ENCODE results near the gene SLC8A1.

DNA sequence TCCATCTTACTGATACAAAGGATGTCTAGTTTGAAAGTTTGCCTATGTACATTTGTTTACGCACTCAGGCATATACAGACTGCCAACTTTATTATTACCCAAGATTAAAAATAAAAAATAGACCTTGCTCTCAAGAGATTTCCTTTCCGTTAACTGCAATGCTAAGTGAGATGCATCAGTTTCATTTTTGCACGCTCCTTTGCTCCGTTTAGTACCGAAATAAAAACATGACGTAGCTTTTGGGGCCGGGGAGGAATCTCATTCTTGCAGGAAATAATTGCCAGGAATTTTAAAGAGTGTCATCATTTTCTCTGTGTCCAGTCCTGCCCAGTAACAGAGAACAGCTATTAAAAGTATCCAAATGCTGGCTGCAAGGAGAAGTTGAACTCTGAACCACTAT, 169.5 kb downstream of the SLC8A1 start:
- TF ChIP-seq, protein P1, sequence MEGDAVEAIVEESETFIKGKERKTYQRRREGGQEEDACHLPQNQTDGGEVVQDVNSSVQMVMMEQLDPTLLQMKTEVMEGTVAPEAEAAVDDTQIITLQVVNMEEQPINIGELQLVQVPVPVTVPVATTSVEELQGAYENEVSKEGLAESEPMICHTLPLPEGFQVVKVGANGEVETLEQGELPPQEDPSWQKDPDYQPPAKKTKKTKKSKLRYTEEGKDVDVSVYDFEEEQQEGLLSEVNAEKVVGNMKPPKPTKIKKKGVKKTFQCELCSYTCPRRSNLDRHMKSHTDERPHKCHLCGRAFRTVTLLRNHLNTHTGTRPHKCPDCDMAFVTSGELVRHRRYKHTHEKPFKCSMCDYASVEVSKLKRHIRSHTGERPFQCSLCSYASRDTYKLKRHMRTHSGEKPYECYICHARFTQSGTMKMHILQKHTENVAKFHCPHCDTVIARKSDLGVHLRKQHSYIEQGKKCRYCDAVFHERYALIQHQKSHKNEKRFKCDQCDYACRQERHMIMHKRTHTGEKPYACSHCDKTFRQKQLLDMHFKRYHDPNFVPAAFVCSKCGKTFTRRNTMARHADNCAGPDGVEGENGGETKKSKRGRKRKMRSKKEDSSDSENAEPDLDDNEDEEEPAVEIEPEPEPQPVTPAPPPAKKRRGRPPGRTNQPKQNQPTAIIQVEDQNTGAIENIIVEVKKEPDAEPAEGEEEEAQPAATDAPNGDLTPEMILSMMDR (IDR thresholded peaks at IDR 0.05): no peak
- no peak for TF ChIP-seq POLR2A (IDR thresholded peaks at IDR 0.05)
